Uterus (tissue), 4 donors: ENCODE measurements around the gene CARS1. TPM values are rescaled to one million over a fixed set of nuclear protein-coding genes. Genes with fewer than 3 reads are reported as not detected.

Source experiments
- DNase-seq, 2 donors: peaks; one replicate each; pipeline ENCODE4 v3.0.0-alpha.2; 2019 to 2020
- H3K27ac ChIP-seq, 2 donors: fragments of 200-600 bp; sonication (generic); 1 replicate in 1 of 2; 2 replicates in 1 of 2; pipeline ENCODE4 v1.5.1; 2016 to 2018
- H3K27me3 ChIP-seq, 2 donors: fragments of 200-600 bp; sonication (generic); one replicate each; pipeline ENCODE4 v1.5.1; 2018 to 2019; ENCODE audit warnings: control low read depth in 1 of 2
- H3K36me3 ChIP-seq, 2 donors: fragments of 200-600 bp; sonication (generic); one replicate each; pipeline ENCODE4 v1.5.1; 2019; ENCODE audit warnings: control low read depth in 1 of 2
- H3K4me1 ChIP-seq, 2 donors: fragments of 200-600 bp; sonication (generic); one replicate each; pipeline ENCODE4 v1.5.1; 2018 to 2019; ENCODE audit warnings: control low read depth in 1 of 2
- H3K4me3 ChIP-seq, 2 donors: fragments of 200-600 bp; sonication (generic); 1 replicate in 1 of 2; 2 replicates in 1 of 2; pipeline ENCODE4 v1.5.1; 2018 to 2019; ENCODE audit warnings: mild to moderate bottlenecking in 1 of 2
- H3K9me3 ChIP-seq, 2 donors: fragments of 200-600 bp; sonication (generic); one replicate each; pipeline ENCODE4 v1.5.1; 2019; ENCODE audit warnings: control low read depth in 1 of 2
- CTCF ChIP-seq, 4 experiments: fragments of 200-600 bp in 2 of 4; fragments of 450-650 bp in 2 of 4; sonication (generic) in 2 of 4; IDR thresholded peaks; one replicate each; pipeline ENCODE4 v1.5.1; 2016 to 2019; ENCODE audit warnings: antibody characterized with exemption in 4 of 4, mild to moderate bottlenecking in 2 of 4, moderate library complexity in 1 of 4
- POLR2A ChIP-seq, 2 donors: fragments of 450-650 bp; IDR thresholded peaks; one replicate each; pipeline ENCODE4 v1.6.1; 2016; ENCODE audit warnings: antibody characterized with exemption in 2 of 2, mild to moderate bottlenecking in 1 of 2, moderate library complexity in 1 of 2
- intact Hi-C: fragments of 100-400 bp; cut with DNase I; formaldehyde crosslinking; loops from one replicate; pipeline ENCODE4 v1.15.1; 2023; ENCODE audit warnings: low total_unique reads
- total RNA-seq, 4 donors: library from RNA; depleted of rRNA in 3 of 4; stranded (reverse); fragments of >200 nt in 3 of 4; gene quantifications; one replicate each; pipeline versions ENCODE4 v1.1.0 to v1.2.4, GENCODE V29; 2014 to 2023
- donor health status: DM: yes; HTN: yes; CAD: no.

CARS1 gene
- total RNA-seq, 4 donors from 2014 or later: 13.2 to 39.5 (median 27.4) TPM

GRCh38 chr11:3037945-3038271, 19.3 kb downstream of the CARS1 start:
- H3K36me3 ChIP-seq: no peaks in the 10 kb centered on the region
- no peak for DNase-seq
- TF ChIP-seq POLR2A (IDR thresholded peaks at IDR 0.05) (no peak), CTCF (IDR thresholded peaks at IDR 0.05) (no peak)
- H3K4me3 ChIP-seq: no peak overlapping the region
- intact Hi-C loops: loop anchor here (2.0 kb wide), 1 partner anchor 53 kb away; no protein-coding TSS in a partner anchor
- no peaks in the 10 kb centered on the region for H3K4me1 ChIP-seq
- H3K9me3 ChIP-seq: no peaks in the 10 kb centered on the region
- no peaks in the 10 kb centered on the region for H3K27me3 ChIP-seq
- H3K27ac ChIP-seq: no peak overlapping the region

GRCh38 chr11:3037040-3037944, 19.9 kb downstream of the CARS1 start:
- no peak for TF ChIP-seq POLR2A (IDR thresholded peaks at IDR 0.05)
- TF ChIP-seq CTCF (IDR thresholded peaks at IDR 0.05): peak; percentile 71 to 84 (median 80)
- intact Hi-C loops: no loop called here
- Histone ChIP-seq H3K4me3 (no peak overlapping the region), H3K9me3 (no peaks in the 10 kb centered on the region), H3K27ac (no peak overlapping the region), H3K36me3 (no peaks in the 10 kb centered on the region), H3K4me1 (no peaks in the 10 kb centered on the region), H3K27me3 (no peaks in the 10 kb centered on the region)
- DNase-seq: peak; percentile 74 to 75

GRCh38 chr11:3036419-3036818, 20.8 kb downstream of the CARS1 start:
- H3K27me3 ChIP-seq: no peaks in the 10 kb centered on the region
- no peak overlapping the region for H3K27ac ChIP-seq
- H3K9me3 ChIP-seq: no peaks in the 10 kb centered on the region
- no peak overlapping the region for H3K4me3 ChIP-seq
- intact Hi-C loops: no loop called here
- no peaks in the 10 kb centered on the region for H3K4me1 ChIP-seq
- TF ChIP-seq CTCF (IDR thresholded peaks at IDR 0.05) (no peak), POLR2A (IDR thresholded peaks at IDR 0.05) (no peak)
- H3K36me3 ChIP-seq: no peaks in the 10 kb centered on the region
- no peak for DNase-seq

GRCh38 chr11:3035333-3035732, 21.9 kb downstream of the CARS1 start:
- no peaks in the 10 kb centered on the region for H3K9me3 ChIP-seq
- H3K27me3 ChIP-seq: no peaks in the 10 kb centered on the region
- no peaks in the 10 kb centered on the region for H3K4me1 ChIP-seq
- intact Hi-C loops: no loop called here
- H3K4me3 ChIP-seq: no peak overlapping the region
- DNase-seq: no peak
- no peaks in the 10 kb centered on the region for H3K36me3 ChIP-seq
- no peak overlapping the region for H3K27ac ChIP-seq
- TF ChIP-seq POLR2A (IDR thresholded peaks at IDR 0.05) (no peak), CTCF (IDR thresholded peaks at IDR 0.05) (no peak)

- no peak for TF ChIP-seq POLR2A (IDR thresholded peaks at IDR 0.05)
- no peak for TF ChIP-seq CTCF (IDR thresholded peaks at IDR 0.05)
- H3K36me3 ChIP-seq: no peaks in the 10 kb centered on the region
- intact Hi-C loops: no loop called here
- no peak overlapping the region for H3K27ac ChIP-seq
- H3K27me3 ChIP-seq: no peaks in the 10 kb centered on the region
- no peaks in the 10 kb centered on the region for H3K9me3 ChIP-seq
- no peak overlapping the region for H3K4me3 ChIP-seq
- H3K4me1 ChIP-seq: no peaks in the 10 kb centered on the region
- DNase-seq: no peak
These were observed 26.7 kb downstream of the CARS1 start for GRCh38 chr11:3030289-3031070.
